Measurements from ENCODE around the gene CEP112.

Gene CEP112

DNA sequence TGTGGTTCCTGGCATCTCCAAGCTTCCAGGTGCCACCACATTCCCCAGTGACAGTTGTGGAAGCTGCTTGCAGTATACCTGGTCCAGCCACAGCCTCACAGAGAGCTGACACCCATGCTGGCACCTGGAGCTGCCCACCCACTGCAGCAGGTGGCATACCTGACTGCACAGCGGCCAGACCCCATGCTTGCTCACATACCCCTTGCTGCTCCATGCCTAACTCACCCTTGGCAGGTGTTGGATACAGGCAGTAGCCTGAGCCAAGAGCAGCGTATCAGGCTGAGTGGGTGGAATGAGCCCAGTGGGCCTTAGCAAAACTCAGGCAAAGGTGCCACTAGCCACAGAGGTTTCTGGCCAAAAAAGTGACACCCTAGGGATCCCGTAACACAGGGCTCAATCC is 232.3 kb downstream of the CEP112 start:
- Histone ChIP-seq H3K27me3 (no peaks in the 10 kb centered on the region), H3K9me3 (peaks cover 0 to 6% (median 5%) of the 10 kb centered on the region in 3 donors), H3K4me3 (no peak overlapping the region), H3K27ac (no peak overlapping the region), H3K36me3 (peaks cover 11 to 15% (median 12%) of the 10 kb centered on the region in 3 donors), H3K4me1 (no peaks in the 10 kb centered on the region)
- intact Hi-C loops (cut with DNase I; ENCODE audit: low total_unique reads) = no loop called here
- DNase-seq = no peak
- TF ChIP-seq, protein P1, sequence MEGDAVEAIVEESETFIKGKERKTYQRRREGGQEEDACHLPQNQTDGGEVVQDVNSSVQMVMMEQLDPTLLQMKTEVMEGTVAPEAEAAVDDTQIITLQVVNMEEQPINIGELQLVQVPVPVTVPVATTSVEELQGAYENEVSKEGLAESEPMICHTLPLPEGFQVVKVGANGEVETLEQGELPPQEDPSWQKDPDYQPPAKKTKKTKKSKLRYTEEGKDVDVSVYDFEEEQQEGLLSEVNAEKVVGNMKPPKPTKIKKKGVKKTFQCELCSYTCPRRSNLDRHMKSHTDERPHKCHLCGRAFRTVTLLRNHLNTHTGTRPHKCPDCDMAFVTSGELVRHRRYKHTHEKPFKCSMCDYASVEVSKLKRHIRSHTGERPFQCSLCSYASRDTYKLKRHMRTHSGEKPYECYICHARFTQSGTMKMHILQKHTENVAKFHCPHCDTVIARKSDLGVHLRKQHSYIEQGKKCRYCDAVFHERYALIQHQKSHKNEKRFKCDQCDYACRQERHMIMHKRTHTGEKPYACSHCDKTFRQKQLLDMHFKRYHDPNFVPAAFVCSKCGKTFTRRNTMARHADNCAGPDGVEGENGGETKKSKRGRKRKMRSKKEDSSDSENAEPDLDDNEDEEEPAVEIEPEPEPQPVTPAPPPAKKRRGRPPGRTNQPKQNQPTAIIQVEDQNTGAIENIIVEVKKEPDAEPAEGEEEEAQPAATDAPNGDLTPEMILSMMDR (IDR thresholded peaks at IDR 0.05) = no peak

DNA sequence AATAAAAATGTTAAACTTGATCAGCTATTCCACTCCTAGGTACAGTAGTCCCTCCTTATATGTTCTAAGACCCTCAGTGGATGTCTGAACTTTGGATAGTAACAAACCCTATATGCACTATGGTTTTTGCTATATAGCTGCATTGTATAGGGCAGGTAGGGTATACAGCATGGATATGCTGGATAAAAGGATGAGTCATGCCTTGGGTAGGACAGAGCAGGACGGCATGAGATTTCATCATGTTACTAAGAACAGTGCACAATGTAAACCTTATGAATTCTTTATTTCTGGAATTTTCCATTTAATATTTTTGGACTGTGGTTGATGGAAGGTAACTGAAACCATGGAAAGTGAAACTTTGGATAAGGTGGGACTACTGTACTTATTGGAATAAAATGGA is 235.1 kb downstream of the CEP112 start:
- no peak overlapping the region for H3K4me3 ChIP-seq
- no peaks in the 10 kb centered on the region for H3K27me3 ChIP-seq
- TF ChIP-seq, protein P1 (IDR thresholded peaks at IDR 0.05) = no peak
- H3K4me1 ChIP-seq = no peaks in the 10 kb centered on the region
- intact Hi-C loops (cut with DNase I; ENCODE audit: low total_unique reads) = no loop called here
- peaks cover 12 to 15% (median 14%) of the 10 kb centered on the region in 3 donors for H3K36me3 ChIP-seq
- H3K9me3 ChIP-seq = peaks cover 0 to 6% (median 5%) of the 10 kb centered on the region in 3 donors
- H3K27ac ChIP-seq = no peak overlapping the region
- DNase-seq = no peak

DNA sequence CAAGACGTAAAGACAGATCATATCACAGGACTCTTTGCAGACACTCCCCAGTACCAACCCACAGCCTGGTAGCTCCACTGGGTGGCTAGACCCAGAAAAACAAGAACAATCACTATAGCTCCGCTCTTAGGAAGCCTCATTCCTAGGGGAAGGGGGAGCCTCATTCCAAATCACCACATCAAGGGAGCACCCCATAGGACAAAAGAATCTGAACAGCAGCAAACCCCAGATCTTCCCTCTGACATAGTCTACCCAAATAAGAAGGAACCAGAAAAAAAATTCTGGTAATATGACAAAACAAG is 237.8 kb downstream of the CEP112 start:
- H3K36me3 ChIP-seq = peaks cover 8 to 14% (median 12%) of the 10 kb centered on the region in 3 donors
- intact Hi-C loops (cut with DNase I; ENCODE audit: low total_unique reads) = no loop called here
- H3K27ac ChIP-seq = no peak overlapping the region
- no peaks in the 10 kb centered on the region for H3K4me1 ChIP-seq
- H3K27me3 ChIP-seq = no peaks in the 10 kb centered on the region
- no peak for DNase-seq
- TF ChIP-seq, protein P1 (IDR thresholded peaks at IDR 0.05) = no peak
- no peak overlapping the region for H3K4me3 ChIP-seq
- peaks cover 0 to 6% (median 5%) of the 10 kb centered on the region in 3 donors for H3K9me3 ChIP-seq

DNA sequence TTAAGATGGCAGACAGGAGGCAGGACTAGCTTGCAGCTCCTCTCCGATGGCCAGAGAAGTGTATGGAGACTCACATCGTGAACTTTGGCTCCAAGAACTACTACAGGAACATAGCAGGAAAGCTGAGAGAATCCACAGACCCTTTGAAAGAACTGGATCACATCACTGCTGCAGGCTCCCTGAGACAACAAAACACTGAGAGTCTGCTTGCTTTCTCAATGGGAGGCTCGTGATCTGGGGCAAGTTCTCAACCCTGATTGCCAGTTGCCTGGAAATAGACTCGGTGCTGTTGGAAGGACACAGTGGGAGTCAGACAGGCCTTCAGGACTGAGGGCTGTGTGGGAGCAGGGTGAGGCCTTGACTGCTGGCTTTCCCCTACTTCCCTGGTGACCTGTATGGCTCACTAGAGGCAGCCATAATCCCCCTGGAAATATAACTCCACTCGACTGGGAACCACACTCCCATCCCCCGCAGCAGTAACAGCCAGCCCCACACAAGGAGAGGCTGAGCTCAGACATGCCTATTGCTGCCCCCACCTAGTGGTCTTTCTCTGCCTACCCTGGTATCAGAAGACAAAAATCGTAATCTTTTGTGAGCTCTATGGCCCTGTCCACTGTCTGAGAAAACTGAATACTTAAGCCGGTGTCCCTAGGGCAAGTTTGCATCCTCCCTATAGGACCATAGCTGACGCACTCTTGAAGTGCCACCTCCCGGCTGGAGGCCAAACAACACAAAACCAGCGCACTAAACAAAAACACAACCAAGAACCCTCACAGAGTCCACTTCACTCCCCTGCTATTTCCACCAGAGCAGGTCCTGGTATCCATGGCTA is 238.4 kb downstream of the CEP112 start:
- no peak overlapping the region for H3K4me3 ChIP-seq
- H3K27me3 ChIP-seq = no peaks in the 10 kb centered on the region
- H3K9me3 ChIP-seq = peaks cover 0 to 2% (median under 1%) of the 10 kb centered on the region in 3 donors
- H3K27ac ChIP-seq = no peak overlapping the region
- intact Hi-C loops (cut with DNase I; ENCODE audit: low total_unique reads) = no loop called here
- TF ChIP-seq, protein P1 (IDR thresholded peaks at IDR 0.05) = no peak
- H3K36me3 ChIP-seq = peaks cover 2 to 8% (median 7%) of the 10 kb centered on the region in 3 donors
- no peaks in the 10 kb centered on the region for H3K4me1 ChIP-seq
- DNase-seq = no peak

DNA sequence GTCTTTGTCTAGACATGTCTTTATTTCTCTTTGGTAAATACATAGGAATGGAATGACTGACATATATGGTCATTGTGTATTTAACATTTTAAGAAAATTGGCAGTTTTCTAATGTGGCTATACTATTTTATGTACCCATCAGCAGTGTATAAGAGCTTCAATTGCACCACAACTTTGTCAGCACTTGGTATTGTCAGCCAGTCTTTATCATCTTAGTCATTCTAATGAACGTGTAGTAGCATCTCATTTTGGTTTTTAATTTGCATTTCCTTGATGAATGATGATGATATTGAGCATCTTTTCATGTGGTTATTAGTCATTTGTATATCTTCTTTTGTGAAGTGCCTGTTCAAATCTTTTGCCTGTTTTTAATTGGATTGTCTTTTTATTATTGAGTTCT is 239.3 kb downstream of the CEP112 start:
- H3K27me3 ChIP-seq = no peaks in the 10 kb centered on the region
- H3K36me3 ChIP-seq = peaks cover 0 to 7% (median 3%) of the 10 kb centered on the region in 3 donors
- H3K4me1 ChIP-seq = no peaks in the 10 kb centered on the region
- H3K4me3 ChIP-seq = no peak overlapping the region
- H3K9me3 ChIP-seq = no peaks in the 10 kb centered on the region
- H3K27ac ChIP-seq = no peak overlapping the region
- intact Hi-C loops (cut with DNase I; ENCODE audit: low total_unique reads) = no loop called here
- TF ChIP-seq, protein P1 (IDR thresholded peaks at IDR 0.05) = no peak
- DNase-seq = no peak
